SK-N-SH (cell line): Measurements from ENCODE around the gene PTPN5. TPM values are rescaled to one million over a fixed set of nuclear protein-coding genes. Genes with fewer than 3 reads are reported as not detected.

Experiments
- CTCF ChIA-PET: fragments of 300-600, 350-600 bp; formaldehyde crosslinking; extraction: SDS; loops from one replicate; lab custom pipeline; 2021; lab: Yijun Ruan, JAX
- POLR2A ChIA-PET: fragments of 350-600 bp; sonication (Branson Sonifier 250); formaldehyde crosslinking; extraction: SDS; loops from one replicate; lab custom pipeline; 2020; ENCODE audit warnings: antibody characterized with exemption, inconsistent platforms; lab: Yijun Ruan, JAX
- DNase-seq: peaks from one replicate; pipeline ENCODE4 v3.0.0; 2012
- H2AFZ ChIP-seq: fragments of 200-600 bp; sonication (generic); 2 replicates; pipeline ENCODE4 v1.8.1; 2016; ENCODE audit warnings: antibody characterized with exemption, mild to moderate bottlenecking, low read depth
- H3F3A ChIP-seq: fragments of 200-600 bp; sonication (generic); replicated peaks from 2 replicates; pipeline ENCODE3; 2016; ENCODE audit warnings: antibody characterized with exemption, mild to moderate bottlenecking; ENCODE audit not compliant: insufficient read depth
- H3K27ac ChIP-seq, 2 experiments: fragments of 200-500 bp in 1 of 2; fragments of 200-600 bp in 1 of 2; sonication (Bioruptor generic) in 1 of 2; sonication (generic), shearing (Covaris generic) in 1 of 2; 2 replicates each; pipeline versions ENCODE4 v1.5.1 to v1.6.1; 2014 to 2016; ENCODE audit warnings: low read depth in 2 of 2, inconsistent platforms in 1 of 2, low read length in 1 of 2, mild to moderate bottlenecking in 1 of 2, mixed read lengths in 1 of 2
- H3K27me3 ChIP-seq: fragments of 200-600 bp; sonication (generic), shearing (Covaris generic); 2 replicates; pipeline ENCODE4 v1.6.1; 2016; ENCODE audit warnings: mixed run types; ENCODE audit not compliant: insufficient read depth
- H3K36me3 ChIP-seq, 2 experiments: fragments of 200-500 bp in 1 of 2; fragments of 200-600 bp in 1 of 2; sonication (Bioruptor generic) in 1 of 2; sonication (generic) in 1 of 2; replicated peaks in 1 of 2; 2 replicates each; pipeline versions ENCODE3 to v1.5.1; 2014 to 2016; ENCODE audit warnings: low read length in 1 of 2, mild to moderate bottlenecking in 1 of 2; ENCODE audit not compliant: insufficient read depth in 2 of 2, control insufficient read depth in 1 of 2
- H3K4me1 ChIP-seq, 2 experiments: fragments of 200-500 bp in 1 of 2; fragments of 200-600 bp in 1 of 2; sonication (Bioruptor generic) in 1 of 2; sonication (generic), shearing (Covaris generic) in 1 of 2; 2 replicates each; pipeline versions ENCODE4 v1.5.1 to v1.6.1; 2014 to 2016; ENCODE audit warnings: low read depth in 1 of 2, low read length in 1 of 2, mixed run types in 1 of 2; ENCODE audit not compliant: insufficient read depth in 2 of 2, control insufficient read depth in 1 of 2
- H3K4me2 ChIP-seq: fragments of 200-600 bp; sonication (generic), shearing (Covaris generic); 2 replicates; pipeline ENCODE4 v1.6.1; 2017; ENCODE audit warnings: mixed run types
- H3K4me3 ChIP-seq, 2 experiments: fragments of 200-500 bp in 1 of 2; fragments of 200-600 bp in 1 of 2; sonication (Bioruptor generic) in 1 of 2; sonication (generic), shearing (Covaris generic) in 1 of 2; 2 replicates each; pipeline versions ENCODE4 v1.5.1 to v1.8.1; 2014 to 2016; ENCODE audit warnings: low read depth in 2 of 2, inconsistent platforms in 1 of 2, low read length in 1 of 2, mild to moderate bottlenecking in 1 of 2, mixed read lengths in 1 of 2, moderate library complexity in 1 of 2
- H3K79me2 ChIP-seq: fragments of 200-600 bp; sonication (generic); 2 replicates; pipeline ENCODE4 v1.8.1; 2017; ENCODE audit warnings: mild to moderate bottlenecking; ENCODE audit not compliant: insufficient read depth
- H3K9ac ChIP-seq: fragments of 200-600 bp; sonication (generic); 2 replicates; pipeline ENCODE4 v1.6.1; 2017; ENCODE audit warnings: mixed run types
- H3K9me2 ChIP-seq: fragments of 200-600 bp; sonication (generic); 2 replicates; pipeline ENCODE4 v1.6.1; 2017; ENCODE audit warnings: mixed run types
- H3K9me3 ChIP-seq: fragments of 200-600 bp; sonication (generic); 2 replicates; pipeline ENCODE4 v1.6.1; 2017; ENCODE audit warnings: mixed run types, mild to moderate bottlenecking, moderate library complexity
- H4K20me1 ChIP-seq: fragments of 200-600 bp; sonication (generic); 2 replicates; pipeline ENCODE4 v1.6.1; 2017; ENCODE audit warnings: mild to moderate bottlenecking, mixed run types; ENCODE audit not compliant: insufficient read depth
- CTCF ChIP-seq: fragments of 200-600 bp; sonication (generic); IDR thresholded peaks from 2 replicates; pipeline ENCODE4 v1.6.1; 2017; ENCODE audit warnings: antibody characterized with exemption, mild to moderate bottlenecking, moderate library complexity
- IRF3 ChIP-seq: fragments of 150-350 bp; IDR thresholded peaks from 2 replicates; pipeline ENCODE4 v1.6.1; 2016; ENCODE audit warnings: mild to moderate bottlenecking, low read depth, low read length
- MEF2A ChIP-seq: IDR thresholded peaks from 2 replicates; pipeline ENCODE4 v1.4.0; 2012; ENCODE audit warnings: low read depth, borderline replicate concordance
- PBX3 ChIP-seq: IDR thresholded peaks from 2 replicates; pipeline ENCODE4; 2012
- RAD21 ChIP-seq: IDR thresholded peaks from 2 replicates; pipeline ENCODE4 v1.6.1; 2012; ENCODE audit warnings: mild to moderate bottlenecking, low read length
- REST ChIP-seq: IDR thresholded peaks from 2 replicates; pipeline ENCODE4 v1.6.1; 2012; ENCODE audit warnings: mild to moderate bottlenecking, low read depth, low read length, moderate library complexity
- SMC3 ChIP-seq: IDR thresholded peaks from 2 replicates; pipeline ENCODE4 v1.6.1; 2012; ENCODE audit warnings: low read depth, low read length, improper control_type of control experiment
- ZBTB33 ChIP-seq: IDR thresholded peaks from 2 replicates; pipeline ENCODE4 v1.4.0; 2012; ENCODE audit warnings: low read depth, borderline replicate concordance
- WGBS: methylation state at CpG from one replicate; pipeline ENCODE4 v1.1.6; 2017; ENCODE audit warnings: low lambda C conversion rate; 5-methylcytosine and 5-hydroxymethylcytosine counted together
- polyA plus RNA-seq, 3 experiments: library from polyadenylated mRNA; depleted of rRNA; stranded (reverse); fragments of >200 nt; gene quantifications; 2 replicates each; pipeline ENCODE4 v1.2.3, GENCODE V29; 2012

Gene PTPN5
- polyA plus RNA-seq, 1 of the 3 experiments (the other 2 are of a cell fraction) = not detected

GRCh38 chr11:18721561-18722292, 69.9 kb downstream of the PTPN5 start:
- Histone ChIP-seq H4K20me1 (no peaks in the 10 kb centered on the region), H3K4me1 (peaks cover 0 to 22% of the 10 kb centered on the region in 2 experiments; a peak in 1 of 4 replicates), H3K9me2 (no peaks in the 10 kb centered on the region), H2AFZ (peak overlapping the region; percentile 89), H3K27ac (peak overlapping the region; percentile 31 to 67), H3F3A (peaks cover 6% of the 10 kb centered on the region), H3K4me2 (peak overlapping the region; percentile 95), H3K36me3 (no peaks in the 10 kb centered on the region), H3K9ac (peak overlapping the region; percentile 64), H3K27me3 (no peaks in the 10 kb centered on the region), H3K79me2 (no peaks in the 10 kb centered on the region), H3K9me3 (no peaks in the 10 kb centered on the region)
- CTCF ChIA-PET = interaction anchor here (0.6 to 5.1 kb wide), 32 partner anchors 7 to 1014 kb away, joined by 3 to 59 read pairs (median 3); partner anchors contain the start of genes SPTY2D1, TMEM86A and UEVLD
- peak; percentile 74 for DNase-seq
- WGBS = 9% methylated on average over 35 of the region's 36 CpGs
- TF ChIP-seq RAD21 (peak; percentile 34; the same call in 1 of the 2 replicates), CTCF (peak; percentile 75), PBX3 (no peak), SMC3 (peak; percentile 37; the same call in 1 of the 2 replicates), REST (no peak), IRF3 (no peak), MEF2A (no peak), ZBTB33 (no peak)
- TF ChIP-seq, all 33 proteins: peak for 3
- POLR2A ChIA-PET = interaction anchor here (1.0 to 1.5 kb wide), 3 partner anchors 15 to 88 kb away, joined by 3 to 9 read pairs (median 3); partner anchors contain the start of gene SPTY2D1
- H3K4me3 ChIP-seq = peak overlapping the region; percentile 62 to 73
